IPS-20b (cell line): ENCODE data around the gene ITGB6.

ENCODE experiments used
- H3K27ac ChIP-seq: one replicate; pipeline ENCODE4 v1.5.1; 2013; ENCODE audit warnings: low read length
- H3K27me3 ChIP-seq: 2 replicates; pipeline ENCODE4 v1.6.1; 2013; ENCODE audit warnings: mild to moderate bottlenecking, low read length, inconsistent platforms; ENCODE audit not compliant: insufficient read depth
- H3K36me3 ChIP-seq: 2 replicates; pipeline ENCODE4 v1.6.1; 2013; ENCODE audit warnings: low read depth, mild to moderate bottlenecking, inconsistent platforms, low read length, moderate library complexity; ENCODE audit not compliant: insufficient read depth
- H3K4me1 ChIP-seq: 2 replicates; pipeline ENCODE4 v1.6.1; 2013; ENCODE audit warnings: mild to moderate bottlenecking, control low read depth, inconsistent platforms, low read length, moderate library complexity; ENCODE audit not compliant: insufficient read depth
- H3K4me3 ChIP-seq: 2 replicates; pipeline ENCODE4 v1.5.1; 2013; ENCODE audit warnings: mild to moderate bottlenecking, low read length, inconsistent platforms
- H3K9ac ChIP-seq: 2 replicates; pipeline ENCODE4 v1.6.1; 2013; ENCODE audit warnings: low read depth, mild to moderate bottlenecking, inconsistent platforms, low read length, moderate library complexity
- H3K9me3 ChIP-seq: 2 replicates; pipeline ENCODE4 v1.6.1; 2013; ENCODE audit warnings: mild to moderate bottlenecking, low read depth, low read length, inconsistent platforms; ENCODE audit not compliant: insufficient read depth

Gene ITGB6

DNA sequence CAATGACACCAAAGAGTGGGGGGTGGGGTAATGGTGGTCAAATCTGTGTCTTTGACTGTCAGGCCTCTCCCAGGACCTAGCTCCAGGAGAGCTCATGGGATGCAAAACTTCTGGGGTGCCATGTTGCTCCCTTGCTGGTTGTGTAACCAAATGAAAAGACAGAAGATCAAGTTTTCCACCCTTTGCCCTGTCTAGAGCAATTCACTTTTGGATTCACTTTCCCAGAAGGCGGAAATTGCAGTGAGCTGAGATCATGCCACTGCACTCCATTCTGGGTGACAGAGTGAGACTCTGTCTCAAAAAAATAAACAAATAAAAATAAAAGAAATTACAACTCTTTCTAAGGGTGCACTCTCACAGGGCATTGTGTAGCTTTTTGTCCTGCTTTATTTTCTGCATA lies 102.7 kb downstream of the ITGB6 start:
- no peak overlapping the region for H3K27ac ChIP-seq
- no peak overlapping the region for H3K9ac ChIP-seq
- H3K4me1 ChIP-seq: no peaks in the 10 kb centered on the region
- H3K4me3 ChIP-seq: no peak overlapping the region
- H3K36me3 ChIP-seq: no peaks in the 10 kb centered on the region
- H3K9me3 ChIP-seq: peaks cover 22% of the 10 kb centered on the region; the same call in 1 of the 2 replicates
- H3K27me3 ChIP-seq: no peaks in the 10 kb centered on the region

DNA sequence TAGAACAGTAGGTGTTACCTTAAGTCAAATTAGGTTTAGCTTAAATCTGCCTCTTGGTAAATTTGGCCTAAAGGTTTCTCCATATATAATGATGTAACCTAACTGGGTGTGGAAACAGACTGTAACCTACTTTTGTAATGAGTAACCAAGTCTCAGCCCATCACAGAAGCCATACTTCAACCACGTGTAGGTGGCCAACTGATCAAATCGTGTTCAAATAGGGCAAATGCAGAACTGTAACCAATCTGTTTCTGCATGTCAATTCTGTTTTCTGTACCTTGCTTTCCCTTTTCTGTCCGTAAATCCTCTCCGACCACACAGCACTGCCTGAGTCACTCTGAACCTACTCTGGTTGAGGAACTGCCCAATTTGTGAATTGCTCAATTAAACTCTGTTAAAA lies 103.7 kb downstream of the ITGB6 start:
- H3K36me3 ChIP-seq: no peaks in the 10 kb centered on the region
- H3K27me3 ChIP-seq: no peaks in the 10 kb centered on the region
- no peaks in the 10 kb centered on the region for H3K4me1 ChIP-seq
- no peak overlapping the region for H3K4me3 ChIP-seq
- H3K27ac ChIP-seq: no peak overlapping the region
- no peak overlapping the region for H3K9ac ChIP-seq
- H3K9me3 ChIP-seq: peaks cover 29% of the 10 kb centered on the region; the same call in 1 of the 2 replicates

DNA sequence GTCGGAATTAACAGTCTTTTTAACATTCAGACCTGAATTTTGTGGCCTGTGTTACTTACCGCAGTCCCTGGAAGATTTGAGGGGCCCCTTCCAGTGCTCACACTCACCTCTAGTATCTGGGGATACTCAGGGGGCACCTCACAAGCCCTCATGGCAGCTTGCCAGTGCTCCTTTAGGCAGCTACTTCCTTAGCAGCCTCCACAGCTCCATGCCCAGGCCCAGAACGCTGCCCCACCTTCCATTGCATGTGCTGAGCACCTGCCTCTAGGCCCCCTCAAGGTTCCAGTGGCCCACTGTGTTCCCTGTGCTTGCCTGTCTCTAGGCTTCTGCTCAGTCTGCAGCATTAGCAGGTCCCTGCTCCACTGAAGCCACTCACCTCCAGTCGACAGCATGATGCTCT lies 107.6 kb downstream of the ITGB6 start:
- H3K27ac ChIP-seq: no peak overlapping the region
- no peak overlapping the region for H3K4me3 ChIP-seq
- H3K4me1 ChIP-seq: no peaks in the 10 kb centered on the region
- H3K27me3 ChIP-seq: no peaks in the 10 kb centered on the region
- H3K36me3 ChIP-seq: no peaks in the 10 kb centered on the region
- H3K9me3 ChIP-seq: peaks cover 65% of the 10 kb centered on the region
- H3K9ac ChIP-seq: no peak overlapping the region

DNA sequence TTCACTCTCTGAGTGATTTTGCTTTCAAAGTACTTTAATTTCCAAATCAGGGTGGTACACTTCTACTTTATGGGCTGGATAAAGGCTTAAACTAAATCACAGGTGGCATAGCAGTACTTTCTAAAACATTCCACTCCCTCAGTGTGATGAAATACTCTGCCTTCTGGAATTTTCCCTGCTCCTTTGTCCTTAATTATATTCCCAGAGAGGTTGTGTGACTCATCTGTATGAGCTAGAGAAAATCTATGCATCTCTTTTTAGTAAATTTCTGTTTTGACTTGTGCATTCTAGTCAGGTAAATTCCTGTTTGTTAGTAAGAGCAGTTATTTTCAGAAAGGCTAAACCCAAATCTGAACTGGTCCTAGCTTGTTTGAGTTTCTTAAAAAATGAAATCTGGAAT lies 108.7 kb downstream of the ITGB6 start:
- no peaks in the 10 kb centered on the region for H3K36me3 ChIP-seq
- no peak overlapping the region for H3K9ac ChIP-seq
- H3K27ac ChIP-seq: no peak overlapping the region
- peaks cover 74% of the 10 kb centered on the region for H3K9me3 ChIP-seq
- no peaks in the 10 kb centered on the region for H3K4me1 ChIP-seq
- no peak overlapping the region for H3K4me3 ChIP-seq
- H3K27me3 ChIP-seq: no peaks in the 10 kb centered on the region

DNA sequence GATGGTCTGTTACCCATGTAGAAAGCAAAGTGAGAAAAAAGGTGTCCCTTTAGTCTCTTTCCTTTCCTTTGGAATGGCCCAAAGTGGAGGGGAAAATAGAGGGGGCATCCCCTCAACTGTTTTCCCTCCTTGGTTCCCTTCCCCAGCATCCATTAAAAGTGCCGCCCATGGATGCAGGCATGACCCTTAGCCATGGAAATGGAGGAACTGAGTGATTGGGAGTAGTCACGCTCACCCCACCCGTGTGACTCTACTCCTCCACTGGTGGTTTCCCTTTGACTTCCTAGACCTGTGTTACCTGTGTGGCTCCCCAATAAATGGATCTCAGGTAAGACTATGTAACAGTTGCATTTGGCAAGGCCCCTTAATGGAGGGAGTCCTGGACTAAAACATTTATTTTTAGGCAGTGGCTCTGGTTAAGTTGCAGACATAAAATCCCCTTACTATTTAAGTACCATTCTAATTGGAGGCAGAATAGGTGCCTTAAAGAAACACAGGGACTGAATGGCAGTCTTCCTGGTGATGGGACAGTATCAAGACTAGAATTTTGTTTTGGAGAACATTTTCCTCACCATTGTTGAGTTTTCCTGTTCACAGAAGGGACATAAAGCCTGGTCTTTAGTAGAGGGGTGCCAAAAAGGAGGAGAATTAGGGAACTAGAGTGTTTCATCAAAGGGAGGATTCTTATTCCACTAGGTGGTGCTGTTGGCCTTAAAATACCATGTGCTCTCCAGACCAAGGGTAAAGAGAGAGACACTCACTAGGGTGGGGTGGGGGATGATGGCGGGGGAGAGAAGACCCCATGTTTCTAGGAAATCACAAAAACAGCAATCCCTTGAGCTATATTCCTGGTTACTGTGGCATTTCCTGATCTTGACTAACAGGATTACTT lies 112.0 kb downstream of the ITGB6 start:
- peaks cover 90% of the 10 kb centered on the region for H3K9me3 ChIP-seq
- H3K27ac ChIP-seq: no peak overlapping the region
- H3K27me3 ChIP-seq: no peaks in the 10 kb centered on the region
- no peak overlapping the region for H3K4me3 ChIP-seq
- no peak overlapping the region for H3K9ac ChIP-seq
- H3K4me1 ChIP-seq: no peaks in the 10 kb centered on the region
- no peaks in the 10 kb centered on the region for H3K36me3 ChIP-seq

DNA sequence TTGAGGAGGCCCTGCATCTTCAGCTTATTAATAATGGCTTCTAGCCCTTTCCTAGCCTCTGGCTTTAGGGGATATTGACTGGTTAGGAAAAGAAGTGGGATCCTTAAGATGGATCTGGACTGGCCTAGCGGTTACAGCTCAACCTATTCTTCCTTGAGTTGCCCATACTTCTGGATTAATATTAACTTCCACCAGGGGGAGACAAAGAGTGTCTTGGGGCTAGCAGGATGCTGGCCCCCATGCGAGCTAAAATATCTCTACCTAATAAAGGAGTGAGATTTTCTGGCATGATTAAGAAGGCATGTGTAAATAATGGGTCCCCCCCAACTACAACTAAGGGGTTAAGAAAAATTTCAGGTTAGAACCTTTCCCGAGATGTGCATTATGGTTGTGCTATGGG lies 114.4 kb downstream of the ITGB6 start:
- Histone ChIP-seq H3K9me3 (peaks cover 74% of the 10 kb centered on the region), H3K27ac (no peak overlapping the region), H3K36me3 (no peaks in the 10 kb centered on the region)

DNA sequence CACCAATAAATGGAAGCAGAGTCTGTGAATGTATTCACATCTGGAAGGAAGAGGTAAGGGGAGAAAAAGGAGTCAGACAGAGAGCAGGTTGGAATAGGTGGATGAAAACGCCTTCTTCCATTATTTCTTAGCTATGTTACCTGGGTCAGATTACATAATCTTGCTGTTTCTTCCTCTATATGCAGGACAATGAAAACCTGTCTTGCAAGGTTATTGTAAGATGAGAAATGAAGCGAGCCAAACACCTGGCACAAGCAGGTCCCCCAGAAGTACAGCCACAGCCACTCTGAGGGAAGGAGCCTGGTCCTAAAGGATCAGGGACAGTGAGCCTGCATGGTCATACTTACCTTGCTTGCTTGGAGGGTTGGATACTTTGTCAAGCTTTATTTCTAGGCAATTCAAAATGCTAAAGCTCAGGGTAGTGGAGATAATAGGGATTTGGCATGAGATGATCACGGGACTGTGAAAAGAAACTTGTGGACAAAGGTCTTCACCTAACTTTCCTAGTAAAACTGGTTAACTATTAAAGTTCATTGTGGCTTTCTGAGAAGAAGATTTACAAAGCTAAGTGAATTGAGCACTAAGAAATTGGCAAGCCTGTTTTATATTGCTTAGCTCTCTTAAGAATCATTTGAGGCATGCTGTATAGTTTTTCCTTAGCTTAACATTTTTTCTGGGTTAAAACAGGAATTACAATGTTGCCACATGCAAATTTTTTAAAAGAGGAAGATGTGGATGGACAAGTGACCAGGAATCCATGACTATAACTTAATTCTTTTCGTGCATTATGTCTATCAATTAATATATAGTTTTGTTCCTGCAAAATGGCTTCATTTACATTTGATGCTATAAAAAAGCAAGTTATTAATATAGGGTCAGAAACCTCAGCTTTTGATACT lies 121.9 kb downstream of the ITGB6 start:
- Histone ChIP-seq H3K27ac (no peak overlapping the region), H3K4me1 (no peaks in the 10 kb centered on the region), H3K9ac (no peak overlapping the region), H3K27me3 (no peaks in the 10 kb centered on the region), H3K9me3 (peaks cover 26% of the 10 kb centered on the region), H3K36me3 (no peaks in the 10 kb centered on the region), H3K4me3 (no peak overlapping the region)

More for the DNA sequence above, 114.4 kb downstream of the ITGB6 start:
- H3K9ac ChIP-seq: no peak overlapping the region
- H3K27me3 ChIP-seq: no peaks in the 10 kb centered on the region
- H3K4me1 ChIP-seq: no peaks in the 10 kb centered on the region
- no peak overlapping the region for H3K4me3 ChIP-seq

DNA sequence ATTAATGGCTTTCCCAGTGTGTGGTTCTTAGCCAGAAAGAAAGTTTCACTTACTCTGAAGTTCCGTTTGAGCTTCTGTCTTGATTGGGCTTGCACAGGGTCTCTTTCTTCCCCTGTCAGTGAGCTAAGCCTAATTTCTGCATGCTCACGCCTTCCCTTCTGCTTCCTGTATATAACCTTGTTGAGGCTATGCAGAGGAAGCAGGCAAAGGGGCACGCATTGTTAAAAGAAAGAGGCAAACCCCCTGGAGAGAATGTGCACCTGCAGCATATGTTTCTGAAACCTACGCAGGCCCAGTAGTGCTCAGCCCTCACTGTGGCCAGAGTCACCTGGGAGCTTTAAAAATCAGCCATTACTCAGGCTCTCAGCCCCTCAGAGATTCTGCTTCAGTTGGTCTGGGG lies 123.2 kb downstream of the ITGB6 start:
- no peak overlapping the region for H3K27ac ChIP-seq
- H3K9ac ChIP-seq: no peak overlapping the region
- no peaks in the 10 kb centered on the region for H3K27me3 ChIP-seq
- no peak overlapping the region for H3K4me3 ChIP-seq
- H3K9me3 ChIP-seq: peaks cover 23% of the 10 kb centered on the region; the same call in 1 of the 2 replicates
- H3K36me3 ChIP-seq: no peaks in the 10 kb centered on the region
- no peaks in the 10 kb centered on the region for H3K4me1 ChIP-seq

DNA sequence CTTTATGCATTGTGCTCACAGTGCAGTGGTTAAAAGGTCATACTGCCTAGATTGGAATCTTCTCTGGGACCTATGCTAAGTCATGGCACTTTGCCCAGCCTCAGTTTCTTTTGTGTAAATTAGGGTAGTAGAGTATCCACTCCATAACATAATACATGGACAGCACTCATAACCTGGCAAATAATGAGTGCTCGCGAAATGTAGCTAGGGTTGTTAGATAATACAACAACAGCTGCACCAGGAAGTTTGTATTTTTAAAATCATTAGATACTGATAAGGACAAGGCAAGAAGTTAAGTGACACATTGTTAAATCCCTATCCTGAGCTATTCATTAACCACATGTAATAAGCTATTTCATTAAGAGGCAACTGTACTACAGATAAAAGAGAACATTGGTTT lies 123.8 kb downstream of the ITGB6 start:
- no peak overlapping the region for H3K27ac ChIP-seq
- no peak overlapping the region for H3K9ac ChIP-seq
- peaks cover 23% of the 10 kb centered on the region; the same call in 1 of the 2 replicates for H3K9me3 ChIP-seq
- no peaks in the 10 kb centered on the region for H3K27me3 ChIP-seq
- H3K36me3 ChIP-seq: no peaks in the 10 kb centered on the region
- H3K4me3 ChIP-seq: no peak overlapping the region
- no peaks in the 10 kb centered on the region for H3K4me1 ChIP-seq

DNA sequence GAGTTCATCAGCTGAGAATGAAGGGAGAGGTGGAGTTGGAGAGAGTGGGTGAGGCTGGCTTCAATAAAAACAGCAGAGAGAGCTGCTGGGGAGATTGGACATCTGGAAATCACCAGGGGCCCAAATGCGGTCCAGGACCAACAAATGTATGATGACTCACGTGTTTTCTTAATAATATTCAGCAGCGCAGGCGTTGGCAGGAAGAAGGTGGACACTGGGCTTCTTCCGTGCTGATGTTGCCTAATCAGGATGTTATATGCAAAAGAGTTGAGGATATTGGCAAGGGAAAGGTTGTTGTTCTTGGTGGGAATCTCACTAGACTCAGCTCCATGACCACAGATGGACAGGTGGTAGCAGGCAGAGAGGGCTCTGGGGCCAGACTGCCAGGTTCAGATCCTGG lies 124.9 kb downstream of the ITGB6 start:
- H3K4me1 ChIP-seq: no peaks in the 10 kb centered on the region
- H3K9me3 ChIP-seq: peaks cover 32% of the 10 kb centered on the region; the same call in 1 of the 2 replicates
- H3K9ac ChIP-seq: no peak overlapping the region
- H3K27ac ChIP-seq: no peak overlapping the region
- no peaks in the 10 kb centered on the region for H3K27me3 ChIP-seq
- no peak overlapping the region for H3K4me3 ChIP-seq
- no peaks in the 10 kb centered on the region for H3K36me3 ChIP-seq

DNA sequence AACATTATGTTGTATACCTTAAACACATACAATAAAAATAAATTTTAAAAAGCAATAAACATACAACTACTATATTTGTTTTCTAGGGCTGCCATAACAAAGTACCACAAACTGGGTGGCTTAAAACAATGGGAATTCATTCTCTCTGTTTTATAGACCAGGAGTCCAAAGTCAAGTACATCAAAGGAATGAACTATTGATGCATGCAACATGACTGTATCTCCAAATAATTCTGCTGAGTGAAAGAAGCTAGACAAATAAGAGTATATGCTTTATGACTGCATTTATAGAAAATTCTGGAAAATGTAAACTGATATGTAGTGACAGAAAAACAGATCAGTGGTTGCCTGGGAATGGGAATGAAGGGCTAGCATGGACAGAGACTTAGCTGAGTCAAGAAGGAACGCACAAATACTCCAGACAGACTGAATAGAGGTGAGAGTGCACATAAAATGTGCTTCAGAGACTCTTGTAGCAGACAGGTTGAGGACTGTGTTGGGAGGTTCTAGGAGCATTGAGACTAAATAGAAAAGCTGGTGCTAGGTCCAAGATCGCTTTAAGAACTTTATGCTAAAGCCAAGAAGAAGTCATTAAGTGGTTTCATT lies 126.7 kb downstream of the ITGB6 start:
- no peak overlapping the region for H3K27ac ChIP-seq
- no peak overlapping the region for H3K4me3 ChIP-seq
- no peaks in the 10 kb centered on the region for H3K4me1 ChIP-seq
- no peaks in the 10 kb centered on the region for H3K36me3 ChIP-seq
- H3K9me3 ChIP-seq: peaks cover 41% of the 10 kb centered on the region
- no peaks in the 10 kb centered on the region for H3K27me3 ChIP-seq
- H3K9ac ChIP-seq: no peak overlapping the region
